ENCODE measurements around the gene NUMBL.

- no peak for TF ChIP-seq POLR2A (IDR thresholded peaks at IDR 0.05; ENCODE audit: borderline replicate concordance, extremely low read depth, insufficient read depth, insufficient read length)
- TF ChIP-seq, protein P1, sequence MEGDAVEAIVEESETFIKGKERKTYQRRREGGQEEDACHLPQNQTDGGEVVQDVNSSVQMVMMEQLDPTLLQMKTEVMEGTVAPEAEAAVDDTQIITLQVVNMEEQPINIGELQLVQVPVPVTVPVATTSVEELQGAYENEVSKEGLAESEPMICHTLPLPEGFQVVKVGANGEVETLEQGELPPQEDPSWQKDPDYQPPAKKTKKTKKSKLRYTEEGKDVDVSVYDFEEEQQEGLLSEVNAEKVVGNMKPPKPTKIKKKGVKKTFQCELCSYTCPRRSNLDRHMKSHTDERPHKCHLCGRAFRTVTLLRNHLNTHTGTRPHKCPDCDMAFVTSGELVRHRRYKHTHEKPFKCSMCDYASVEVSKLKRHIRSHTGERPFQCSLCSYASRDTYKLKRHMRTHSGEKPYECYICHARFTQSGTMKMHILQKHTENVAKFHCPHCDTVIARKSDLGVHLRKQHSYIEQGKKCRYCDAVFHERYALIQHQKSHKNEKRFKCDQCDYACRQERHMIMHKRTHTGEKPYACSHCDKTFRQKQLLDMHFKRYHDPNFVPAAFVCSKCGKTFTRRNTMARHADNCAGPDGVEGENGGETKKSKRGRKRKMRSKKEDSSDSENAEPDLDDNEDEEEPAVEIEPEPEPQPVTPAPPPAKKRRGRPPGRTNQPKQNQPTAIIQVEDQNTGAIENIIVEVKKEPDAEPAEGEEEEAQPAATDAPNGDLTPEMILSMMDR (IDR thresholded peaks at IDR 0.05 in 2 of 3, conservative IDR thresholded peaks at IDR 0.05 in 1 of 3; ENCODE audit: borderline replicate concordance in 1 of 3, insufficient read depth in 1 of 3, low read depth in 2 of 3, low read length in 2 of 3), result no peak
- TF ChIP-seq EZH2 (IDR thresholded peaks at IDR 0.05), result no peak
Measured at GRCh38 chr19:40688987-40689338, 1.5 kb downstream of the NUMBL start.

Data from HCT116 (cell line).